Measurements from ENCODE around the gene EXOSC9. TPM values are rescaled to one million over a fixed set of nuclear protein-coding genes. Genes with fewer than 3 reads are reported as not detected.

EXOSC9 gene
- total RNA-seq, 1 experiment from 2014 or later: 50.0 TPM

- TF ChIP-seq ARID4B (CRISPR knock-in tag; IDR thresholded peaks at IDR 0.05; ENCODE audit: borderline replicate concordance): peak; percentile 45; the same call in 1 of the 2 replicates
- TF ChIP-seq CTCF (IDR thresholded peaks at IDR 0.05): no peak
- no peak for TF ChIP-seq ATF3 (CRISPR knock-in tag; conservative IDR thresholded peaks at IDR 0.05)
- no peak for TF ChIP-seq NFE2L1 (CRISPR knock-in tag; IDR thresholded peaks at IDR 0.05)
Observed at GRCh38 chr4:121764702-121765367, 36.3 kb upstream of the EXOSC9 start, which contains the start of gene SMIM43 (continued).

- no peak for ATAC-seq
- Mint-ChIP-seq H3K4me1 (peaks cover 18% of the 10 kb centered on the region), H3K27ac (no peak overlapping the region), H3K36me3 (no peaks in the 10 kb centered on the region), H3K27me3 (ENCODE audit: low read depth) (peaks cover 99% of the 10 kb centered on the region), H3K4me3 (peak overlapping the region; percentile 78), H3K9me3 (no peaks in the 10 kb centered on the region)
- POLR2A ChIA-PET: interaction anchor here (1.3 kb wide), 1 partner anchor 69 kb away, joined by 5 read pairs; the partner anchor contains the start of gene ANXA5
- no peak for DNase-seq (ENCODE audit: low spot score)
- CTCF ChIA-PET: interaction anchor here (0.5 to 1.0 kb wide), 2 partner anchors 56 to 68 kb away, joined by 3 to 4 read pairs; partner anchors contain the start of gene ANXA5
- TF ChIP-seq GTF2I (CRISPR knock-in tag; conservative IDR thresholded peaks at IDR 0.05): no peak
- no peak for TF ChIP-seq ARID4B (CRISPR knock-in tag; IDR thresholded peaks at IDR 0.05; ENCODE audit: borderline replicate concordance)
Observed at GRCh38 chr4:121765368-121765705, 35.8 kb upstream of the EXOSC9 start.

- ChIA-PET POLR2A (no interaction called here), CTCF (interaction anchor here (0.6 to 0.8 kb wide), 2 partner anchors 29 to 112 kb away, joined by 4 read pairs; no protein-coding TSS in a partner anchor)
- DNase-seq (ENCODE audit: low spot score) (no peak), ATAC-seq (peak; percentile 9)
- Mint-ChIP-seq H3K9me3 (no peaks in the 10 kb centered on the region), H3K27me3 (ENCODE audit: low read depth) (peaks cover 98% of the 10 kb centered on the region), H3K27ac (no peak overlapping the region), H3K4me3 (peak overlapping the region; percentile 78), H3K4me1 (peaks cover 18% of the 10 kb centered on the region), H3K36me3 (no peaks in the 10 kb centered on the region)
- TF ChIP-seq ZNF263 (CRISPR knock-in tag; IDR thresholded peaks at IDR 0.05; ENCODE audit: low read depth): peak; percentile 61; the same call in 1 of the 2 replicates
- TF ChIP-seq USF2 (CRISPR knock-in tag; IDR thresholded peaks at IDR 0.05): peak; percentile 58; the same call in 1 of the 2 replicates
- no peak for TF ChIP-seq SOX15 (CRISPR knock-in tag; IDR thresholded peaks at IDR 0.05)
- no peak for TF ChIP-seq E2F5 (CRISPR knock-in tag; IDR thresholded peaks at IDR 0.05)
Observed at GRCh38 chr4:121765971-121766538, 35.1 kb upstream of the EXOSC9 start.

Measured in WTC11 (cell line).